Measurements from ENCODE around the gene OR6N2. TPM values are rescaled to one million over a fixed set of nuclear protein-coding genes. Genes with fewer than 3 reads are reported as not detected.

The OR6N2 gene
- total and polyA plus RNA-seq, 9 of the 15 experiments (the other 6 are each of a cell fraction or from before 2014, with no cell fraction given) = not detected

- TF ChIP-seq ZNF445 (CRISPR knock-in tag; IDR thresholded peaks at IDR 0.05; ENCODE audit: low read depth) = no peak
- TF ChIP-seq CBX2 (IDR thresholded peaks at IDR 0.05; ENCODE audit: insufficient read depth, low read length, poor library complexity, severe bottlenecking) = no peak
- no peak for TF ChIP-seq TBP (optimal IDR thresholded peaks at IDR 0.05; ENCODE audit: low read depth, low read length)
- no peak for TF ChIP-seq HNRNPL (IDR thresholded peaks at IDR 0.05; ENCODE audit: low read depth, low read length)
- TF ChIP-seq BRF2 (IDR thresholded peaks at IDR 0.05; ENCODE audit: borderline replicate concordance, insufficient read depth, insufficient read length) = no peak
- TF ChIP-seq HNRNPH1 (optimal IDR thresholded peaks at IDR 0.05; ENCODE audit: low read depth, low read length) = no peak
- TF ChIP-seq SMARCE1 (IDR thresholded peaks at IDR 0.05) = 0 out of 2 replicates have a peak, but pooled peaks have one; percentile 20
- TF ChIP-seq ZNF347 (CRISPR knock-in tag; IDR thresholded peaks at IDR 0.05; ENCODE audit: low read depth) = no peak
- TF ChIP-seq KAT2B (IDR thresholded peaks at IDR 0.05; ENCODE audit: low read depth, low read length) = no peak
- TF ChIP-seq ZNF639 (CRISPR knock-in tag; conservative IDR thresholded peaks at IDR 0.05 in 1 of 2, IDR thresholded peaks at IDR 0.05 in 1 of 2) = no peak
Observed at GRCh38 chr1:158799689-158800088, 18.7 kb upstream of the OR6N2 start (continued).

Measured in K562 (cell line).